HepG2 (cell line): Measurements from ENCODE around the gene TJP3. TPM values are rescaled to one million over a fixed set of nuclear protein-coding genes. Genes with fewer than 3 reads are reported as not detected.

ENCODE experiments used
- AKAP8 ChIP-seq: sonication (generic); formaldehyde crosslinking; IDR thresholded peaks from 2 replicates; pipeline ENCODE4 v1.5.1; 2020; ENCODE audit warnings: mild to moderate bottlenecking, missing genetic modification reagents
- ATF7-NPFF ChIP-seq: sonication (generic); formaldehyde crosslinking; IDR thresholded peaks from 2 replicates; pipeline ENCODE4 v1.8.1; 2023; ENCODE audit warnings: mild to moderate bottlenecking, low read depth, missing genetic modification reagents, moderate library complexity
- BRD4 ChIP-seq: sonication (generic); formaldehyde crosslinking; IDR thresholded peaks from 2 replicates; pipeline ENCODE4 v1.4.0; 2020; ENCODE audit warnings: missing genetic modification reagents
- CBFB ChIP-seq: sonication (generic); formaldehyde crosslinking; IDR thresholded peaks from 2 replicates; pipeline ENCODE4 v1.4.0; 2020; ENCODE audit warnings: missing genetic modification reagents
- FOXO1 ChIP-seq: sonication (generic); formaldehyde crosslinking; IDR thresholded peaks from 2 replicates; pipeline ENCODE4 v1.4.0; 2020; ENCODE audit warnings: missing genetic modification reagents
- FOXP1 ChIP-seq, 2 experiments: fragments of 450-650 bp in 1 of 2; IDR thresholded peaks; 2 replicates each; pipeline ENCODE4 v1.6.1; 2017 to 2018; ENCODE audit warnings: antibody characterized with exemption in 1 of 2
- HNRNPL ChIP-seq: fragments of 200-400 bp; formaldehyde crosslinking; IDR thresholded peaks from 2 replicates; pipeline ENCODE4 v1.6.1; 2017; ENCODE audit warnings: mild to moderate bottlenecking, low read depth, low read length
- IKZF5 ChIP-seq: IDR thresholded peaks from 2 replicates; pipeline ENCODE4 v1.6.1; 2018; ENCODE audit warnings: missing genetic modification reagents, mild to moderate bottlenecking, missing compliant biosample characterization
- MEF2D ChIP-seq: sonication (generic); formaldehyde crosslinking; IDR thresholded peaks from 2 replicates; pipeline ENCODE4 v1.5.1; 2020; ENCODE audit warnings: mild to moderate bottlenecking, missing genetic modification reagents
- MXI1 ChIP-seq: IDR thresholded peaks from 3 replicates; pipeline ENCODE4 v1.6.1; 2012; ENCODE audit warnings: low read depth, low read length, inconsistent platforms, borderline replicate concordance
- NCOA1 ChIP-seq: sonication (generic); formaldehyde crosslinking; IDR thresholded peaks from 2 replicates; pipeline ENCODE4 v1.9.0; 2021; ENCODE audit warnings: missing genetic modification reagents
- NFE2L1 ChIP-seq: sonication (generic); formaldehyde crosslinking; IDR thresholded peaks from 2 replicates; pipeline ENCODE4 v1.4.0; 2020; ENCODE audit warnings: missing genetic modification reagents, mild to moderate bottlenecking, borderline replicate concordance
- NR3C1 ChIP-seq: sonication (generic); formaldehyde crosslinking; IDR thresholded peaks from 2 replicates; pipeline ENCODE4 v1.4.0; 2020; ENCODE audit warnings: missing genetic modification reagents
- NRL ChIP-seq: sonication (generic); formaldehyde crosslinking; IDR thresholded peaks from 2 replicates; pipeline ENCODE4 v1.5.0; 2020; ENCODE audit warnings: missing genetic modification reagents, mild to moderate bottlenecking, moderate library complexity, borderline replicate concordance
- SETDB1 ChIP-seq: sonication (generic); formaldehyde crosslinking; IDR thresholded peaks from 2 replicates; pipeline ENCODE4 v1.5.1; 2020; ENCODE audit warnings: missing genetic modification reagents, mild to moderate bottlenecking, borderline replicate concordance
- YEATS2 ChIP-seq: sonication (generic); formaldehyde crosslinking; IDR thresholded peaks from 2 replicates; pipeline ENCODE4 v1.4.0; 2020; ENCODE audit warnings: missing genetic modification reagents, borderline replicate concordance
- ZC3H4 ChIP-seq: sonication (generic); formaldehyde crosslinking; IDR thresholded peaks from 2 replicates; pipeline ENCODE4 v1.4.0; 2020; ENCODE audit warnings: missing genetic modification reagents, borderline replicate concordance
- ZMAT5 ChIP-seq: sonication (generic); formaldehyde crosslinking; IDR thresholded peaks from 2 replicates; pipeline ENCODE4 v1.5.0; 2020; ENCODE audit warnings: mild to moderate bottlenecking, low read depth, missing genetic modification reagents, borderline replicate concordance
- ZNF207 ChIP-seq: fragments of 450-650 bp; IDR thresholded peaks from 2 replicates; pipeline ENCODE4 v1.6.1; 2016; ENCODE audit warnings: antibody characterized with exemption, borderline replicate concordance
- ZNF414 ChIP-seq: sonication (generic); formaldehyde crosslinking; IDR thresholded peaks from 2 replicates; pipeline ENCODE4 v1.5.0; 2020; ENCODE audit warnings: missing genetic modification reagents
- polyA plus RNA-seq, 8 experiments: library from polyadenylated mRNA; depleted of rRNA in 3 of 8; stranded (reverse) in 7 of 8; unstranded in 1 of 8; fragments of >200 nt; fragmentation: Illumina TruSeq in 4 of 8; extraction: Trizol in 4 of 8; gene quantifications; 2 replicates each; pipeline versions ENCODE4 v1.2.1 to v1.2.3, GENCODE V29; 2011 to 2016; ENCODE audit warnings: low read depth in 4 of 8, missing spikeins in 1 of 8, mixed read lengths in 1 of 8; ENCODE audit not compliant: insufficient read depth in 1 of 8
- total RNA-seq, 5 experiments: library from RNA; depleted of rRNA; stranded (reverse); fragments of >200 nt; fragmentation: Illumina TruSeq; extraction: Trizol; gene quantifications; 2 replicates each; pipeline ENCODE4 v1.2.3, GENCODE V29; 2016; ENCODE audit warnings: low read depth in 1 of 5

The TJP3 gene
- total and polyA plus RNA-seq, 2 of the 13 experiments (the other 11 are each of a cell fraction or from before 2014, with no cell fraction given) = 2.3 to 21.5 TPM

GRCh38 chr19:3665681-3666544, 42.3 kb upstream of the TJP3 start (continued):
- TF ChIP-seq NFE2L1 (CRISPR knock-in tag) (no peak), HNRNPL (no peak), ZMAT5 (CRISPR knock-in tag) (no peak), NR3C1 (CRISPR knock-in tag) (no peak), ZNF207 (no peak), IKZF5 (0 out of 2 replicates have a peak, but pooled peaks have one; percentile 38), NCOA1 (CRISPR knock-in tag) (no peak), ZC3H4 (no peak), ATF7-NPFF (CRISPR knock-in tag) (no peak), FOXO1 (CRISPR knock-in tag) (no peak), MXI1 (no peak), YEATS2 (CRISPR knock-in tag) (no peak), CBFB (CRISPR knock-in tag) (no peak), MEF2D (CRISPR knock-in tag) (0 out of 2 replicates have a peak, but pooled peaks have one; percentile 40), AKAP8 (CRISPR knock-in tag) (0 out of 2 replicates have a peak, but pooled peaks have one; percentile 38), BRD4 (CRISPR knock-in tag) (no peak), SETDB1 (CRISPR knock-in tag) (no peak), FOXP1 (IDR thresholded peaks at IDR 0.05) (no peak), FOXP1 (CRISPR knock-in tag; IDR thresholded peaks at IDR 0.05) (no peak), ZNF414 (CRISPR knock-in tag) (no peak), NRL (peak; percentile 42; the same call in 1 of the 2 replicates)
